ENCODE data around the gene RPGRIP1. TPM values are rescaled to one million over a fixed set of nuclear protein-coding genes. Genes with fewer than 3 reads are reported as not detected.
A peak's percentile ranks its signal among the peaks of the same experiment; 100 is the strongest.

The RPGRIP1 gene
- total RNA-seq, 1 experiment from 2014 or later, result 0.07 TPM

GRCh38 chr14:21311614-21312013 lies 31.7 kb downstream of the RPGRIP1 start:
- no peaks in the 10 kb centered on the region for H3K79me2 ChIP-seq (ENCODE audit: insufficient read depth, low read length)
- H2BK5ac ChIP-seq (ENCODE audit: insufficient read length, low read length), result no peak overlapping the region
- no peak overlapping the region for H3K27ac ChIP-seq (ENCODE audit: insufficient read length, low read depth, low read length)
- H3K27me3 ChIP-seq (ENCODE audit: insufficient read depth, low read length), result no peaks in the 10 kb centered on the region
- H3K79me1 ChIP-seq (ENCODE audit: insufficient read depth, low read depth, low read length, poor library complexity, severe bottlenecking), result no peaks in the 10 kb centered on the region
- no peak overlapping the region for H4K5ac ChIP-seq (ENCODE audit: insufficient read length, low read depth, low read length)
- no peak for DNase-seq
- no peaks in the 10 kb centered on the region for H3K27me3 Mint-ChIP-seq (ENCODE audit: low read depth)
- H4K20me1 ChIP-seq (ENCODE audit: control insufficient read depth, insufficient read depth, insufficient read length), result no peaks in the 10 kb centered on the region
- H3K4me1 Mint-ChIP-seq, result peaks cover 26 to 30% of the 10 kb centered on the region in 2 experiments
- no peak overlapping the region for H4K91ac ChIP-seq (ENCODE audit: insufficient read length, low read depth, low read length)
- H3K9me3 ChIP-seq (ENCODE audit: control insufficient read depth, low read depth, low read length), result no peaks in the 10 kb centered on the region
- H2AFZ ChIP-seq (ENCODE audit: low read length), result no peak overlapping the region
- no peak overlapping the region for H3K4me3 Mint-ChIP-seq
- no peak overlapping the region for H2BK15ac ChIP-seq (ENCODE audit: low read depth, low read length)
- H3K9me3 Mint-ChIP-seq, result no peaks in the 10 kb centered on the region
- no peak overlapping the region for H3K4me2 ChIP-seq (ENCODE audit: insufficient read depth, insufficient read length, low read length)
- no peak overlapping the region for H4K8ac ChIP-seq (replicated peaks; ENCODE audit: insufficient read length, low read depth, low read length)
- H3K4ac ChIP-seq (ENCODE audit: low read depth, low read length), result no peak overlapping the region
- no peak overlapping the region for H2BK20ac ChIP-seq (ENCODE audit: low read depth, low read length, poor library complexity, severe bottlenecking)
- H3K18ac ChIP-seq (ENCODE audit: insufficient read length, low read depth, low read length), result no peak overlapping the region
- no peaks in the 10 kb centered on the region for H3K36me3 Mint-ChIP-seq (ENCODE audit: insufficient read depth in 1 of 3, low read depth in 3 of 3)
- 0 out of 2 replicates have a peak, but pooled peaks cover 2% of the 10 kb centered on the region for H3K4me1 ChIP-seq (ENCODE audit: insufficient read depth, low read length)
- no peak overlapping the region for H3K14ac ChIP-seq (ENCODE audit: insufficient read depth, low read length)
- H3K23ac ChIP-seq (ENCODE audit: insufficient read length, low read depth, low read length), result no peak overlapping the region
- H2BK120ac ChIP-seq (ENCODE audit: low read depth, low read length, poor library complexity, severe bottlenecking), result no peak overlapping the region
- H3K56ac ChIP-seq (ENCODE audit: insufficient read length, low read depth, low read length), result no peak overlapping the region
- H3K23me2 ChIP-seq (ENCODE audit: insufficient read length, low read depth, low read length, poor library complexity, severe bottlenecking), result peaks cover 3% of the 10 kb centered on the region
- WGBS (ENCODE audit: extremely low coverage, insufficient read length, low lambda C conversion rate), result no CpG with 5 or more reads among the region's 2 CpGs
- no peak overlapping the region for H3T11ph ChIP-seq (ENCODE audit: low read length)
- H2AK5ac ChIP-seq (ENCODE audit: insufficient read length, low read length), result no peak overlapping the region
- TF ChIP-seq, protein P1, sequence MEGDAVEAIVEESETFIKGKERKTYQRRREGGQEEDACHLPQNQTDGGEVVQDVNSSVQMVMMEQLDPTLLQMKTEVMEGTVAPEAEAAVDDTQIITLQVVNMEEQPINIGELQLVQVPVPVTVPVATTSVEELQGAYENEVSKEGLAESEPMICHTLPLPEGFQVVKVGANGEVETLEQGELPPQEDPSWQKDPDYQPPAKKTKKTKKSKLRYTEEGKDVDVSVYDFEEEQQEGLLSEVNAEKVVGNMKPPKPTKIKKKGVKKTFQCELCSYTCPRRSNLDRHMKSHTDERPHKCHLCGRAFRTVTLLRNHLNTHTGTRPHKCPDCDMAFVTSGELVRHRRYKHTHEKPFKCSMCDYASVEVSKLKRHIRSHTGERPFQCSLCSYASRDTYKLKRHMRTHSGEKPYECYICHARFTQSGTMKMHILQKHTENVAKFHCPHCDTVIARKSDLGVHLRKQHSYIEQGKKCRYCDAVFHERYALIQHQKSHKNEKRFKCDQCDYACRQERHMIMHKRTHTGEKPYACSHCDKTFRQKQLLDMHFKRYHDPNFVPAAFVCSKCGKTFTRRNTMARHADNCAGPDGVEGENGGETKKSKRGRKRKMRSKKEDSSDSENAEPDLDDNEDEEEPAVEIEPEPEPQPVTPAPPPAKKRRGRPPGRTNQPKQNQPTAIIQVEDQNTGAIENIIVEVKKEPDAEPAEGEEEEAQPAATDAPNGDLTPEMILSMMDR (conservative IDR thresholded peaks at IDR 0.05), result no peak
- H3K9ac ChIP-seq (ENCODE audit: extremely low read depth, insufficient read length, low read length), result no peak overlapping the region
- H3K27ac Mint-ChIP-seq, result peak overlapping the region in 1 of 3 experiments; percentile 56; a peak in 1 of 7 replicates
- H2BK12ac ChIP-seq (ENCODE audit: insufficient read length, low read depth, low read length), result no peak overlapping the region
